ENCODE results near the gene CCNL2.

- TF ChIP-seq POLR2AphosphoS5 (IDR thresholded peaks at IDR 0.05) (no peak), POLR2A (IDR thresholded peaks at IDR 0.05) (no peak), EP300 (IDR thresholded peaks at IDR 0.05) (no peak)
- TF ChIP-seq, protein P1, sequence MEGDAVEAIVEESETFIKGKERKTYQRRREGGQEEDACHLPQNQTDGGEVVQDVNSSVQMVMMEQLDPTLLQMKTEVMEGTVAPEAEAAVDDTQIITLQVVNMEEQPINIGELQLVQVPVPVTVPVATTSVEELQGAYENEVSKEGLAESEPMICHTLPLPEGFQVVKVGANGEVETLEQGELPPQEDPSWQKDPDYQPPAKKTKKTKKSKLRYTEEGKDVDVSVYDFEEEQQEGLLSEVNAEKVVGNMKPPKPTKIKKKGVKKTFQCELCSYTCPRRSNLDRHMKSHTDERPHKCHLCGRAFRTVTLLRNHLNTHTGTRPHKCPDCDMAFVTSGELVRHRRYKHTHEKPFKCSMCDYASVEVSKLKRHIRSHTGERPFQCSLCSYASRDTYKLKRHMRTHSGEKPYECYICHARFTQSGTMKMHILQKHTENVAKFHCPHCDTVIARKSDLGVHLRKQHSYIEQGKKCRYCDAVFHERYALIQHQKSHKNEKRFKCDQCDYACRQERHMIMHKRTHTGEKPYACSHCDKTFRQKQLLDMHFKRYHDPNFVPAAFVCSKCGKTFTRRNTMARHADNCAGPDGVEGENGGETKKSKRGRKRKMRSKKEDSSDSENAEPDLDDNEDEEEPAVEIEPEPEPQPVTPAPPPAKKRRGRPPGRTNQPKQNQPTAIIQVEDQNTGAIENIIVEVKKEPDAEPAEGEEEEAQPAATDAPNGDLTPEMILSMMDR (IDR thresholded peaks at IDR 0.05) = no peak
Measured at GRCh38 chr1:1342584-1343115, 56.5 kb downstream of the CCNL2 start.

Data from gastroesophageal sphincter (tissue), 3 donors.